DOHH2 (cell line): ENCODE results near the gene FIGN.

Experiments used
- EZH2phosphoT487 ChIP-seq: fragments of 200-600 bp; sonication (generic); IDR thresholded peaks from 2 replicates; pipeline ENCODE4 v1.6.1; 2017; ENCODE audit warnings: borderline replicate concordance, mild to moderate bottlenecking, antibody characterized with exemption, low read length, moderate library complexity, mixed read lengths
- TF ChIP-seq, protein P1 (sequence below): fragments of 200-600 bp; sonication (generic); IDR thresholded peaks from one replicate; pipeline ENCODE4 v1.5.1; 2014; ENCODE audit warnings: antibody characterized with exemption, mild to moderate bottlenecking, low read depth, low read length; ENCODE audit not compliant: poor library complexity, severe bottlenecking

DNA sequence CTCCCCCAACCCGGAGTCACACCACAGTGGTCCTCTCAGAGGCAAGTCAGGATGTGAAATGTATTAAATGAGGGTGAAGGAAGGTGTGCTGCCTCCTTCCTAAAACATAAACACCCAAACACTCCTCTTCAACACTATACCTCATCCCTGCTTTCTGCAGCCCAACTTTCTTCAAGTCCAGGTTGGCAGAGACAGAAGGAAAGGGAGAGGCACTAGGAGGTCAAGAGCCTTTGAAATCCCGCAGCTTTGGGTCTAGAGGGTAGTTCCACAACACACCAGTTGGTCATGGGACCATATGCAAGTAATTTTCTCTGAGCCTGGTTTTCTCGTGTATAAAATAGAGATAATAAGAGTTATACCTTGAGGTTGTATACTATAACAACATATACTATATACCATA, 38.4 kb downstream of the FIGN start:
- TF ChIP-seq, protein P1, sequence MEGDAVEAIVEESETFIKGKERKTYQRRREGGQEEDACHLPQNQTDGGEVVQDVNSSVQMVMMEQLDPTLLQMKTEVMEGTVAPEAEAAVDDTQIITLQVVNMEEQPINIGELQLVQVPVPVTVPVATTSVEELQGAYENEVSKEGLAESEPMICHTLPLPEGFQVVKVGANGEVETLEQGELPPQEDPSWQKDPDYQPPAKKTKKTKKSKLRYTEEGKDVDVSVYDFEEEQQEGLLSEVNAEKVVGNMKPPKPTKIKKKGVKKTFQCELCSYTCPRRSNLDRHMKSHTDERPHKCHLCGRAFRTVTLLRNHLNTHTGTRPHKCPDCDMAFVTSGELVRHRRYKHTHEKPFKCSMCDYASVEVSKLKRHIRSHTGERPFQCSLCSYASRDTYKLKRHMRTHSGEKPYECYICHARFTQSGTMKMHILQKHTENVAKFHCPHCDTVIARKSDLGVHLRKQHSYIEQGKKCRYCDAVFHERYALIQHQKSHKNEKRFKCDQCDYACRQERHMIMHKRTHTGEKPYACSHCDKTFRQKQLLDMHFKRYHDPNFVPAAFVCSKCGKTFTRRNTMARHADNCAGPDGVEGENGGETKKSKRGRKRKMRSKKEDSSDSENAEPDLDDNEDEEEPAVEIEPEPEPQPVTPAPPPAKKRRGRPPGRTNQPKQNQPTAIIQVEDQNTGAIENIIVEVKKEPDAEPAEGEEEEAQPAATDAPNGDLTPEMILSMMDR, result no peak
- no peak for TF ChIP-seq EZH2phosphoT487
